Mammary epithelial cell (primary cell): ENCODE data around the gene CCDC88C.

Experiments
- CTCF ChIP-seq, 2 donors: IDR thresholded peaks in 1 of 2; conservative IDR thresholded peaks in 1 of 2; 2 replicates each; pipeline ENCODE4 v1.5.1; 2011 to 2012; ENCODE audit warnings: inconsistent platforms in 2 of 2, low read length in 2 of 2, mild to moderate bottlenecking in 2 of 2, control low read depth in 1 of 2, low read depth in 1 of 2; ENCODE audit not compliant: insufficient read depth in 1 of 2; ENCODE audit errors: extremely low read depth in 1 of 2
- EZH2 ChIP-seq: IDR thresholded peaks from 2 replicates; pipeline ENCODE4 v1.6.1; 2012; ENCODE audit warnings: low read length, inconsistent platforms, borderline replicate concordance

- TF ChIP-seq CTCF (conservative IDR thresholded peaks at IDR 0.05 in 1 of 2, IDR thresholded peaks at IDR 0.05 in 1 of 2; ENCODE audit: extremely low read depth in 1 of 2, insufficient read depth in 1 of 2, low read depth in 1 of 2, low read length in 2 of 2) (no peak), EZH2 (no peak)
Observed at GRCh38 chr14:91256661-91257060, 161.0 kb downstream of the CCDC88C start.
